KOPT-K1 (cell line): Measurements from ENCODE around the gene ZP4.

Source experiments
- H3K27ac ChIP-seq: fragments of 200-600 bp; sonication (generic); 2 replicates; pipeline ENCODE4 v1.5.1; 2016; ENCODE audit warnings: antibody characterized with exemption, mild to moderate bottlenecking, low read depth, low read length; ENCODE audit not compliant: poor library complexity, severe bottlenecking
- H3K36me3 ChIP-seq: fragments of 200-600 bp; sonication (generic); 2 replicates; pipeline ENCODE4 v1.5.1; 2017; ENCODE audit warnings: antibody characterized with exemption, mild to moderate bottlenecking, low read length, moderate library complexity; ENCODE audit not compliant: insufficient read depth
- H3K9me3 ChIP-seq: fragments of 200-600 bp; sonication (generic); 2 replicates; pipeline ENCODE4 v1.5.1; 2017; ENCODE audit warnings: antibody characterized with exemption, low read length, mild to moderate bottlenecking; ENCODE audit not compliant: insufficient read depth, poor library complexity, severe bottlenecking

The ZP4 gene

DNA sequence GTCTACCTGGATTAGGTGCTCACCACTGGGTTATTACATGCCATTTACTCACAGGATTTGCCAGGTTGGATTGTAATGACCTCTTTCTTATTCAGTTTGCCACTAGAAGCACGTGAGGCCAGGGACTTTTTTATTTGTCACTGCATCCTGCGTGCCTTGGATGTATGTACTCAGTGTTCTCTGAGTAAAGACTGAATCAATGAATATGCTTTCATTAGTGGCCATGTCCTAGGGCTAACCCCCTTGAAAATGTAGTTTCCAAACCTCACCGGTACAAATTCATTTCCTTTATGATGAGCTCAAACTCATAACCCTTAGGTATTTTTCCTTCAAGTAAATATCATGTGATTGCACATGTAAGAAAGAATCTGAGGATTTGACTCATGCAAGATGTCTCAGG lies 1.3 kb upstream of the ZP4 start:
- Histone ChIP-seq H3K36me3 (no peaks in the 10 kb centered on the region), H3K27ac (no peak overlapping the region), H3K9me3 (no peaks in the 10 kb centered on the region)

DNA sequence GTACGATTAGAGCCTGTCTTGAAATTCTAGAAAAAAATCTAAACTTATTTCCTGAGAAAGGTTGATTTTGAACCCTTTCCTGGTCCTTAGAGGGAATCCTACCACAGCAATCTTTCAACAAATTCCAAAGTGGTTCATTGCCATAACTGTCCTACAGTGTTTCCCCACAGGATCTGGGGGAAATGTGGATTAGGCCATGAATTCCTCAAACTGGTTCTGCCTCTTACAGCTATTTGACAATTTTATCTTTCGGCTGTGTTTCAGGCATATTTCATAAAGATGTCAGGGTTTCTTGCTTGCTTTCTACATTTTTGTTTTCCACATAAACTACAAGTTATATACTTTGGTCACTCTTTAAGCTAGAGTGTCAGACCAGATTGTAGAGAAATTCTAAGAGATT lies 544 bp upstream of the ZP4 start:
- no peaks in the 10 kb centered on the region for H3K9me3 ChIP-seq
- H3K27ac ChIP-seq: no peak overlapping the region
- no peaks in the 10 kb centered on the region for H3K36me3 ChIP-seq

DNA sequence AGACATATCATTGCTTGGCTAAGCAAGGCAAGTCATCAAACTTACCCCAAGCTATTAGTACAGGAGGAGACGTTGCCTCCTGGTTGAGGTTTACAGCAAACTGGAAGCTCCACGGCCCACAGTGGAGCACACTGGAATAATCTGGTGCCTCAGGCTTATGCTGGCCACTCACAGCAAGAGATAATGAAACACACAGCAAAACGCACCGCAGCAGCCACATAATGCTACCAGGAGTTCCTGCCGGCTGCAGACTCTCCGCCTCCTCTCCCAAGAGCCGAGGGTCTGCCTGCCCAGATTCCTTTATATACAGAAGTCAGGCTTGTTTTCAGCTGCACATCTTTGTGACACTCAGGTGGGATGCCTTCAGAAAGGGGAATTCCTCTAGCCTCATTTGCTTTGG lies 306 bp downstream of the ZP4 start:
- Histone ChIP-seq H3K27ac (no peak overlapping the region), H3K36me3 (no peaks in the 10 kb centered on the region), H3K9me3 (no peaks in the 10 kb centered on the region)

DNA sequence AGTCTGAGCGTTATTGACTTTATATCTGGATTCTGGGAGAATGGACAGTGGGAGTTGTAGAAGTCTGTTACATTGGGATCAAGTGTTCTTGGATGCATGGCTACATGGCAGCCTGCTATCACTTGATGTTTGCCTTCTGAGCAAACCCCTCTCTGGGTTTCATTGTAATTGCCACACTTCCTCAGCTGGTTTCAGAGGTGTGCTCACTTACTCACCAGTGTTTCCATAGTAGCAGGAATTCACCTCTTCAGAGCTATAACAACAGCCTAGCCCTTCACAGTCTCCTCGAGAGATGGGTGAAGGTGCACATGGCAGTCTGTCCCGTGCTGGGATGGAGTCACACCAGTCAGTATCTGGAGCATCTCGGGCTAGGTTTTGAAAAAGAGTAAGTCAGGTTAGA lies 2.6 kb downstream of the ZP4 start:
- Histone ChIP-seq H3K27ac (no peak overlapping the region), H3K9me3 (no peaks in the 10 kb centered on the region), H3K36me3 (no peaks in the 10 kb centered on the region)

DNA sequence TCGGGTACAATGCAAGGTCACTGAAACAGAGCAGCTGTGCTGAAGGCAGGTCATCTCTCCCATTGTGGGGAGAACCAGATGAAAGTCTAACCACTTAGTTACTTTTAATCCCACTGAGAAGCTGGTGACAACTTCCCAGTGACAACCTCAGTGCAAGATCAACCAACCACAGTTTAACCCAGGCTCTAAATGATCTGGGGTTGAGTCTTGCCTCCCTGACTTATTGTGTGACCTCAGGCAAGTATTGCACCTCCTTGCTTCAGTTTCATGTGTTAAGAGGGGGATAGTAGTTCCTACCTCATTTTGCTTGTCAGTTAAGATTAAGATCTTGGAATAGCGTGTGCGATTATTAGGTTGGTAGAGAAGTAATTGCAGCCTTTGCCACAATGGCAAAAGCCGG lies 3.2 kb downstream of the ZP4 start:
- no peaks in the 10 kb centered on the region for H3K9me3 ChIP-seq
- H3K36me3 ChIP-seq: no peaks in the 10 kb centered on the region
- H3K27ac ChIP-seq: no peak overlapping the region

DNA sequence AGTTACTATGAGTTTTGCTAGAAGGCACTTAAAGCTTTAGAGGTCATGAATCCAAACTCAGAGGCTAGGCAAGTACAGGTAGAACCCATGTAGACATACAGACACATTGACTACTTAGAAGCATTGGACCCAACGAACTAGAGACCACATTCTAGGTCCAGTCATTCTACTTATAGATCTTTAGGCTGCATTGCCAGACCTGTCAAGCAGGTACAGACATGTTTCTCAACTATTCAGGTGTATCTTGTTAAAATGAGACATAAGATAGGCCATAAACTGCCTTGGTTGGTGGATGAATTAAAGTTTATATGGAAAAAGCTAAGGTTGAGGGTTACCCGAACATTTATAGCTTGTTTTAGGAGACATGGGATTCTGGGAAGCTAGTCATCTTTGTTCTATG lies 6.5 kb downstream of the ZP4 start:
- Histone ChIP-seq H3K27ac (no peak overlapping the region), H3K9me3 (no peaks in the 10 kb centered on the region), H3K36me3 (no peaks in the 10 kb centered on the region)

DNA sequence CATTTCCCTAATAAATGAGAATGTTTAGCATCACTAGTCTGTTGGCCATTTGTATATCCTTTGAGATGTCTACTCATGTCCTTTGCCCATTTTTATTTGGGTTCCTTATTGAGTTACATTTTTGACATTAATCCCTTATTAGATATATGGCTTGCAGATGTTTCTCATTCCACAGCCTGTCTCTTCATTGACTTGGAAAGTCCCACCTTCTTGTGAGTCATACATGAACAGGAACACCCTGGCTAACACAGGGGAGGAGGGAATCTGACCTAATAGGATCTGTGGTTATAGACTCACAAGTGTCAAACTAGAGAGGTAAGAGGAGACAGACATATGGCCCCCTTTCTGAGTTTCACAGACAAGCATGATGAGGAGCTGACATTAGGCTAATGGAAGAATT lies 11.5 kb downstream of the ZP4 start:
- no peaks in the 10 kb centered on the region for H3K9me3 ChIP-seq
- H3K27ac ChIP-seq: no peak overlapping the region
- H3K36me3 ChIP-seq: no peaks in the 10 kb centered on the region

DNA sequence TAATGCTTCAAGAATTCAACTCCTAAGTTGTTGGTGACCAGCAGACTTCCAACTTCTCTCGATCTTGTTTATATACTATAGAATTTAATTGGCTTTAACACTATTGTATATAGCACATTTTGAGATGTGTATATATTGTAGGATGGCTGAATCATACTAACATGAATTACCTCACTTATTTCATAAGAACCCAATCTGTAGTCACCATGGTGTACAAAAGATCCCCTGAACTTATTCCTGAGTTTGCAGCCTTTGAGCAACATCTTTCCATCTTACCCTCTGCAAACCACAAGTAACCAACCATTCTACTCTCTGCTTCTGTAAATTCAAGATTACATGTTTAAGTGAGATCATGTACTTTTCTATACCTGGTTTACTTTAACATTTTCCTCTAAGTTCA lies 12.3 kb downstream of the ZP4 start:
- Histone ChIP-seq H3K36me3 (no peaks in the 10 kb centered on the region), H3K27ac (no peak overlapping the region), H3K9me3 (no peaks in the 10 kb centered on the region)

DNA sequence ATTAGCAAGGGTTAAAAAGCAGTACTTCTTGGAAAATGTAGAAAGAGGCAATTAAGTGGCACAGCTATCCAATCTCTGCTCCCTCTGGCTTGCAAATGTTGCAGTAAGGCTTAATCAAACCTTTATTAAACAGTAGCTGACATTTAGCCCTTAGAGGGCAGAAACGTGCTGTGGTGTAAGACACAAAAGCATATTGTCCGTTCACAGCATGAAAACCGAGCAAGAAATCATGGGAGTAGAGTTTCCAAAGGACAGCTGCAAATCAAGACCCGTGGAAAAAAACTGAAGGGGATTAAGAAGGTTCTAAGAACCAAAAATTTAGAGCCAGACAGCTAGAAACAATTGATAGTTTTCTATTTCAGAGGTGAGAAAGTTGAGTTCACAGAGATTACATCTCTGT lies 13.1 kb downstream of the ZP4 start:
- no peak overlapping the region for H3K27ac ChIP-seq
- no peaks in the 10 kb centered on the region for H3K9me3 ChIP-seq
- H3K36me3 ChIP-seq: no peaks in the 10 kb centered on the region

DNA sequence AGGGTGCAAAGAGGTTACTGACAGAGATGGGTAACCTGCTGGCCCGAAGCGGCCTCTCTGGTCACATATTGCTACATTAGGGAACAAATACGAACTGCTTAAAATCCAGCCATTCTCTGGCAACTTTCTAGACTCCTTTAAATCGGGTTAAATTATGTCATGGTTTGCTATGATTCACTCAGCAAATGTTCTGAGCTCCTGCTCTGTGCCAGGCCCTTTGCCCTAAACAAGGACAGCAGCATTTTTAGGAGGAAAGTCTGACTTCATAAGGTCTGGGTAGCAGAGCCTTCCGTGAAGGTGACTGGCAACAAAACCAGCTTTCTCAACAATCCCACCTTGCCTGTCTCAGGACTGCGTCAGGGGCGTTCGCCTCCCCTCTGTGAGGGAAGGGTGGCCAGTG lies 15.4 kb downstream of the ZP4 start:
- Histone ChIP-seq H3K9me3 (no peaks in the 10 kb centered on the region), H3K36me3 (no peaks in the 10 kb centered on the region), H3K27ac (no peak overlapping the region)

DNA sequence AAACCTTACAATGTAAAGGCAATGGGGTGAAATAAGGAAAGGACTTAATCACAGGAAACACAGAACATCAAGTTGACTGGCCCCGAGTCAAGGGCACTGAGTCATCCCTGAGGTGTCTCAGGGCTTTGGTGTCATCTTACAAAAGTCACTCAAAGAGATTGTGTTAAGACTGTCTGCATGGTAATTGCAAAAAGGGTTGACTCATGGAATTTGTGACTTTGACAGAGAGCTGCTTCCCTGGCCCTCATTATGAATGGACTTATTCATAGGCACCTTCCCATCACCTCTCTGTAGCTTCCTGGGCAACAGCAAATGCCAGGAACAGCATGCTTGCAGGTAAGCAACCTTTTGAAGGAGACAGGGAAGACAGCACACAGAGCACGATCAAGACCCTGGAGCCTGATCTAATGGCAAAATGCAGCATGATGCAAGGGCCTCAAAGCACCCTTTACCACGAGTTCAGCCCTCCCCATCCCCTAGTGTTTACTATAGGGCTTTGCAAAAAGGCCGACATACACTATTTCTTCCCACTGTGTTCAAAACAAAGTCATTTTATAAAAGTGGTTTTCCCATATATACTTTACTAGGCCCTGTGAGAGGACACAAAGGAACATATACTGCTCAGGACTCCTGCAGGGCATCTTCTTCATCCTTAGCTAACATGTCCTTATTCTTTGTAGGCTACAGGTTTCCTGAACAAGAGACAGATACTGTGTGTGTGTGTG lies 17.1 kb downstream of the ZP4 start:
- no peak overlapping the region for H3K27ac ChIP-seq
- no peaks in the 10 kb centered on the region for H3K36me3 ChIP-seq
- H3K9me3 ChIP-seq: no peaks in the 10 kb centered on the region

DNA sequence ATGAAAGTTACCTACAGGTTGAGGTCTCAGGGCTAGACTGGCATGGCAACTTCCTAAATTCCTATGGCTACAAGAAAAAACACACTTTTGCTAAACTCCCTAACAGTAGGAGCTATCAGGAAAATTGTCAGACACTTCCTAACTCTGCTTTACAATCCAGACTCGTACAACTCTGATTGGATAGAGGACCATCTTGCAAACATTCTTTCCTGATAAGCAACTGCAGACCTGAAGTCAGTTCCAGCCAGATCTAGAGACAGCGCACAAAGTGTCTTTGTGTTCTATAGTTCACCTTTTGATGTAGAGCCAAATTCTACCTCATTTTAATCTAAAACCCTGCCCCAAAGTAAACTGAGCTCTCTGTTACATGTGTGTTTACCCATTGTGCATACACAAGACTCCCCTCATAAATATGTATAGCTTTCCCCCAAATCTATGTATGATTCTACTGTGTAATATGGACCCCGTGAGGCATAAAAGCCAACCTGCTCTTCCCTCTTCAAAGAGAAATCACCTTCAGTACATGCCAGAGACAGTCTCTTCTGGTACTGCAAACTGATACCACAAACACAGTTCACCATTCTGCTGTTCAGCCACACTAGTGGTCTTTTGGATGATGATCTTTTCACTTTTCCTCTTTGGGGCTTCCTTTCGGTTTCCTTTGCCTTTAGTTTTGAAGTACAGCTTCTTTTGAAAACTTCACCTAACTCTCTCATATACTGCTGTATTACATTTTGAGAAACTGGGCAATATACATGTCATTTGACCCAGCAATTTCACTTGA lies 21.7 kb downstream of the ZP4 start:
- Histone ChIP-seq H3K9me3 (no peaks in the 10 kb centered on the region), H3K36me3 (no peaks in the 10 kb centered on the region), H3K27ac (no peak overlapping the region)

DNA sequence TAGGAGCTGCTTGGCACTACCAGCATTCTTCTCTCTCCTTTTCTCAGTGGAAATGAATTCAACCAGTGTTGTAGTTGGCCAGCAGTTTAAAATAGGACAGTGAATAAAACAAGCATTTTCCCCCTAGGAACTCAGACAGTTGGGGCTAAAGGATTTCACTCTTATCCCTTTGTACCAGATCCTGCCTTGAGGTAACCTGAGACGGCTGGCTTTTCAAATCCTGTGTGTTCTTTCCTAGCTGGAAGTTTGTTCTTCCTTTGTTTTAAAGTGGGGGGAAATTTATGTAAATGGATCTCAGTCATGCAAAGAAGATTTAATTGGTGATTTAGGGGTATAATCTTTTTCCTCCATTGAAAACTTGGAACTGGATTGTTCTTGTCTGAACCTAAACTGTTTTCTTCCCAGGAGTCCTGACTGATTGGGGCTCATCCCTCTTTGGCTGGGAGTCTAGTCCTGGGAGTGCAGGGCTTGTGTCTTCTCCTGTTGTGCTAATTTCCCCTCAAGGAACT lies 23.3 kb downstream of the ZP4 start:
- no peaks in the 10 kb centered on the region for H3K36me3 ChIP-seq
- H3K27ac ChIP-seq: no peak overlapping the region
- H3K9me3 ChIP-seq: no peaks in the 10 kb centered on the region

DNA sequence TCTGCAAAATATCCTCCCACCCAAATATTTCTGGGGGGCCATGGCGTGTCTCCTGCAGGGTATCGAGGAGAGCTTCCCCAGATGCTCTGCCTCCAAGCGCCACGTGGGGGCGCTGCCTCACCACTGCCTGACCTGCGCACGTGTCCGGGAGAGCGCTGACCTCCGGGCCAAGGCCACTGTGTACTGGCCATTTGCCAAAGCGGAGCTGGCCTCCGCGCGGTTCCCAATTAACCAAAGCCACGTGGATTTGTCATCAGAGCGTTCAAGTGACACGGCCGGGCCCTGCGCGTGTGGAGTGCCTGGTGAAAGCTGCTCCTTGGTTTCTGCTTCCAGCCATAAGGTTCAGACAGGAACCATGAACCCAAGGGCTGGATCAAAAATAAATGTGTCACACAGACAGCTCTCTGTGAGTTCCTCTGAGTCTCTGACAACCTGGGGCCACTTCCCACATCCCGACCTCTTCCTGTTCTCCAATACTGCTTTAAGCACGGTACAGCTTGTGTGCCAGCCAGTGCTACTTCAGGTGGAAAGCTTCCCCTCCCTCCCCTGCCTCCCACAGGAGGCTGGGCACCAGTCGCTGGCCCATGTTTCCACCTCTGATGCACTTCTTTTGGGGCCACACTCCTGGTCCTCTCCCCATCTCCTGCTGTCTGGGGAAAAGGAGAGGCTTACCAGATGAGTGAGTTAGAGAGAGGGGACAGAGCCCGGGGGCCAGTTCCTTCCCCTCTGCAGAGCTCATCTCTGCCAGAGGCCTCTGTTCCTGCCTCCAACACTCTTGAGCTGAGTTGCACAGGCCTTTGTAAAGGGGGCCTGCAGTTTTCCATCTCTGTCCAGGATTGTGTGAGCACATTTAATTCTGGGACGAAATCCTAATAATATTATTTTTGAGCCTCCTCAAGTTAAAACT lies 26.1 kb downstream of the ZP4 start:
- H3K27ac ChIP-seq: no peak overlapping the region
- no peaks in the 10 kb centered on the region for H3K36me3 ChIP-seq
- H3K9me3 ChIP-seq: no peaks in the 10 kb centered on the region

DNA sequence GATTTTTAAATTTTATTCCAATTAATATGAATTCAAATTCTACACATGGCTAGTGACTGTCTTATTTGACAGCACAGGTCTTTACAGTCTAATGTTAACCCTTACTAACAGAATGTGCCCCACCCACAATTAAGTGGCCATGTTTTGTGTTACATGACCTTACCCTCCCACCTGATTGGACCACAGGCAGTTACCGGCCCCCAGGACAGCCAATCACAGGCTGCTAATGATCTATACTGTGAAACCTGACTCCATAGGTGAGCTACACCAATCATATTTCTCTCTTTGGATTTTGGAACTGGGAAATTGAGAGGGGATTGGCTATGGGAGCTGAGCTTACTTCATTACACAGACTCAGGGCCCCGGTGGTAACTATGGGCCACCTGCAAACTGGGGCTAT lies 27.5 kb downstream of the ZP4 start:
- Histone ChIP-seq H3K36me3 (no peaks in the 10 kb centered on the region), H3K27ac (no peak overlapping the region), H3K9me3 (no peaks in the 10 kb centered on the region)
